ENCODE results near the gene CRACR2A.

- TF ChIP-seq CTCF (IDR thresholded peaks at IDR 0.05; ENCODE audit: low read length) (no peak), EZH2 (optimal IDR thresholded peaks at IDR 0.05; ENCODE audit: low read depth, low read length) (no peak), EZH2phosphoT487 (IDR thresholded peaks at IDR 0.05; ENCODE audit: low read length) (no peak)
These were observed 10.8 kb downstream of the CRACR2A start for GRCh38 chr12:3741882-3742672.

Data from MM.1S (cell line).